Measurements from ENCODE around the gene OTOF. TPM values are rescaled to one million over a fixed set of nuclear protein-coding genes. Genes with fewer than 3 reads are reported as not detected.

Gene OTOF
- total and polyA plus RNA-seq, 10 donors, result 0.06 to 1.6 (median 0.25) TPM

DNA sequence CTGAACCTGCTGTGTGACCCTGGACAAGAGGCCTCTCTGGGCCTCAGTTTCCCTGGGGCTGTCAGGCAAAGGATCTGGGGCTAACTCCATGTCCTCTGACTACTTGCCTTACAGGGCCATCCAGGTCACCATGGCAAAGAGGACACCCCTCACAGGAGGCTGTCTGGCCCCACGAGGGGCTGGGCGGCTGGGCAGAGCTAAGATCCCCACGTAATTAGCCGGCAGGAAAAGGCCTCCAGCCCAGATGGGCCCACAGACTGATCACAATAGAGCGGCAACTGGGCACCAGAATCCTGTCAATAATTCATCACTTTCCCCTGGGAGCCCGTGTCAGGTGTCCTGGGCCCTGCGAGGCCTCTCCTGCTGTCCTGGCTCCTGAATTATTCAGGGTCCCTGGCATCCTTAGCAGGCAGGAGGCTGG, 44.8 kb upstream of the OTOF start:
- no peak for TF ChIP-seq POLR2AphosphoS5 (IDR thresholded peaks at IDR 0.05)
- TF ChIP-seq POLR2A (IDR thresholded peaks at IDR 0.05), result no peak
- TF ChIP-seq, protein P1, sequence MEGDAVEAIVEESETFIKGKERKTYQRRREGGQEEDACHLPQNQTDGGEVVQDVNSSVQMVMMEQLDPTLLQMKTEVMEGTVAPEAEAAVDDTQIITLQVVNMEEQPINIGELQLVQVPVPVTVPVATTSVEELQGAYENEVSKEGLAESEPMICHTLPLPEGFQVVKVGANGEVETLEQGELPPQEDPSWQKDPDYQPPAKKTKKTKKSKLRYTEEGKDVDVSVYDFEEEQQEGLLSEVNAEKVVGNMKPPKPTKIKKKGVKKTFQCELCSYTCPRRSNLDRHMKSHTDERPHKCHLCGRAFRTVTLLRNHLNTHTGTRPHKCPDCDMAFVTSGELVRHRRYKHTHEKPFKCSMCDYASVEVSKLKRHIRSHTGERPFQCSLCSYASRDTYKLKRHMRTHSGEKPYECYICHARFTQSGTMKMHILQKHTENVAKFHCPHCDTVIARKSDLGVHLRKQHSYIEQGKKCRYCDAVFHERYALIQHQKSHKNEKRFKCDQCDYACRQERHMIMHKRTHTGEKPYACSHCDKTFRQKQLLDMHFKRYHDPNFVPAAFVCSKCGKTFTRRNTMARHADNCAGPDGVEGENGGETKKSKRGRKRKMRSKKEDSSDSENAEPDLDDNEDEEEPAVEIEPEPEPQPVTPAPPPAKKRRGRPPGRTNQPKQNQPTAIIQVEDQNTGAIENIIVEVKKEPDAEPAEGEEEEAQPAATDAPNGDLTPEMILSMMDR (IDR thresholded peaks at IDR 0.05 in 8 of 11, conservative IDR thresholded peaks at IDR 0.05 in 3 of 11), result no peak
- 78 to 93% (median 86%) methylated on average over 3 to 7 of the region's 7 CpGs for WGBS, 5 donors
- Histone ChIP-seq H3K9me3 (no peaks in the 10 kb centered on the region), H3K36me3 (no peaks in the 10 kb centered on the region), H3K4me1 (no peaks in the 10 kb centered on the region), H3K27ac (no peak overlapping the region), H3K27me3 (replicated peaks in 1 of 7) (peaks cover 0 to 47% (median 7%) of the 10 kb centered on the region in 7 donors), H3K4me3 (no peak overlapping the region)
- DNase-seq, result peak; percentile 58
- intact Hi-C loops (cut with DNase I; ENCODE audit: low total_unique reads), result no loop called here

DNA sequence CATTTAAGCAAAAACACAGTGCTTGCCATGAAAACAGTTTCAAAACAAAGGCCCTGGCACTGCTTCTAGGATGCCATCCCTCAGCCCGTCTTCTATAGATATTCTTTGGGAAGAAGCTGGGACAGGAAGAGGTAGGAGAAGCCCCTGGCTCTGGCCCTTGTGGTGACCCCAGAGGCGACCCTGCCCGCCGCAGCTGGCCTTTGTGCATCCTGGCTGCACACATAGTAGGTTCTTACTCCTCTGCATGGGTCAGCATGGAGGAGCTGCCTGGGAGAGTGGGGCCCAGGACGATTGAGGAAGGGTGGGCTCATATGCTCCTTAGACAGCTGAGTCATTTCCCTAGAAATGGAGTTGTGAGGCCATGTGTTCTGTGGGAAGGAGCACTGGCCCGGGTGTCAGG, 44.4 kb upstream of the OTOF start:
- Histone ChIP-seq H3K9me3 (no peaks in the 10 kb centered on the region), H3K4me1 (no peaks in the 10 kb centered on the region), H3K36me3 (no peaks in the 10 kb centered on the region), H3K27me3 (replicated peaks in 1 of 7) (peaks cover 0 to 47% (median 7%) of the 10 kb centered on the region in 7 donors), H3K4me3 (no peak overlapping the region), H3K27ac (no peak overlapping the region)
- 25 to 73% (median 60%) methylated on average over 3 to 6 of the region's 6 CpGs for WGBS, 5 donors
- TF ChIP-seq, protein P1 (IDR thresholded peaks at IDR 0.05 in 8 of 11, conservative IDR thresholded peaks at IDR 0.05 in 3 of 11), result no peak
- intact Hi-C loops (cut with DNase I; ENCODE audit: low total_unique reads), result no loop called here
- DNase-seq, result no peak

DNA sequence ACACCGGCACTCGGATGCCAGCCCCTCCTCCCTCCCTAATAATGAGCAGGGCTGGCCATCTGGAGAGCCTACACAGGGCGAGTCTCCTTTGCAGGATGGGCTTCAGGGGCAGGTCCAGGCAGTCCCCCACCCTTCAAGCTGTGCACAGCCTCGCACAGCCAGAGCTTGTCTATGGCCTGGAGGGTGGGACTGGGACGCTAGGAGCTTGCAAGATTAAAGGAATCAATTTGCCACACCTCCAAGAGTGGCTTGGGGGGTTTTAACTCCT, 43.9 kb upstream of the OTOF start:
- Histone ChIP-seq H3K36me3 (no peaks in the 10 kb centered on the region), H3K4me1 (no peaks in the 10 kb centered on the region), H3K4me3 (no peak overlapping the region), H3K9me3 (no peaks in the 10 kb centered on the region), H3K27me3 (replicated peaks in 1 of 7) (peaks cover 0 to 47% (median 7%) of the 10 kb centered on the region in 7 donors), H3K27ac (no peak overlapping the region)
- DNase-seq, result peak; percentile 56
- intact Hi-C loops (cut with DNase I; ENCODE audit: low total_unique reads), result no loop called here
- TF ChIP-seq POLR2AphosphoS5 (IDR thresholded peaks at IDR 0.05) (no peak), POLR2A (IDR thresholded peaks at IDR 0.05) (no peak)
- TF ChIP-seq, protein P1 (IDR thresholded peaks at IDR 0.05 in 8 of 11, conservative IDR thresholded peaks at IDR 0.05 in 3 of 11), result no peak
- WGBS, 5 donors, result 66 to 88% (median 72%) methylated on average over 5 of the region's 5 CpGs

DNA sequence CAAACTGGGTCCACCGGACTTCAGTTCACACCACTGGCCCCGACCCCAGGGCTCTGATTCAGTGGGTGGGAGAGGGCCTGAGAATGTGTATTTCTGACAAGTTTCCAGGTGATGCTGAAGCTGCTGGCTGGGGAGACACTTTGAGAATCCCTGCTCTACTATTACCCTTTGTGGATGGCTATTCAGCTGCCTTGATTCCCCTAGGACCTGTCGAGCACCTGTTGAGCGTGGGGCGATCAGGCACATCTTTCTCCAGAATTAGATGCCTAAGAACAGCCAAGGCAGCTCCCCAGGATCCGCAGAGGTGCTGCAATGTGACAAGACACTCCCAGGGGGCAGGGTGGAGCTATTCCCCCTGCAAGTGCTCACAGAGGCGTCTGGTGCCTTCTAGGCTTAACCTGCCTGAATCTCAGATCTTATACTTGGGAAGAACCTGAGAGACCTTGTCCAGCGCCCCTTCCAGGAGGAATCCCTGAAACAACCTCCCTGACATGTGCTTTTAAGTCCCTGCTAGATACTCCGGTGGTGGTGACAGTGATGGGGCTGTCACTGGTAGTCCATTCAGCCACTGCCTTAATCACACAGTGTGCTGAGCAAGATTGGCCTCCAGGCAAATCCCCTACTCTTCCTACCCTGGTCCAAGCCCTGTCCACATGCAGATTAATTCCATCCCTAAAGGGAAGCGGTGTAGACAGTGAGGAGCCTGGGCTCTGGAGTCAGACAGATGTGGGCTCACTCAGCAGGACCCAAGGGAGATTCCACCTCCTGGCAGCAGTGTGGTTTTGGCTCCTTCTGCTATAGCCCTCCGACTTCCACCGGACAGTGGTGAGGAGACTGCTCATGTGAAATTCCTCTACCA, 43.4 kb upstream of the OTOF start:
- no peaks in the 10 kb centered on the region for H3K9me3 ChIP-seq
- no peaks in the 10 kb centered on the region for H3K4me1 ChIP-seq
- peaks cover 0 to 47% (median 7%) of the 10 kb centered on the region in 7 donors for H3K27me3 ChIP-seq (replicated peaks in 1 of 7)
- peak; percentile 67 for DNase-seq
- intact Hi-C loops (cut with DNase I; ENCODE audit: low total_unique reads), result no loop called here
- no peak overlapping the region for H3K27ac ChIP-seq
- no peak overlapping the region for H3K4me3 ChIP-seq
- 55 to 83% (median 68%) methylated on average over 9 to 12 of the region's 12 CpGs for WGBS, 5 donors
- no peak for TF ChIP-seq POLR2A (IDR thresholded peaks at IDR 0.05)
- TF ChIP-seq, protein P1 (IDR thresholded peaks at IDR 0.05 in 8 of 11, conservative IDR thresholded peaks at IDR 0.05 in 3 of 11), result peak in 1 of 11 experiments; percentile 17
- H3K36me3 ChIP-seq, result no peaks in the 10 kb centered on the region

Data from spleen (tissue), 11 donors.